PC-9 (cell line): ENCODE data around the gene NCOR2. TPM values are rescaled to one million over a fixed set of nuclear protein-coding genes. Genes with fewer than 3 reads are reported as not detected.
A peak's percentile ranks its signal among the peaks of the same experiment; 100 is the strongest.

ENCODE experiments used
- BruUV-seq: library from RNA; stranded (reverse); fragments of 400-500 nt; replicated peaks from 2 replicates; lab custom pipeline; 2021; lab: Mats Ljungman, UMichigan
- CTCF ChIA-PET: fragments of 300-600 bp; sonication (Branson Sonifier 250); formaldehyde crosslinking; loops from one replicate; lab custom pipeline; 2022; ENCODE audit warnings: antibody characterized with exemption; lab: Charles Lee
- POLR2A ChIA-PET: fragments of 300-600 bp; sonication (Branson Sonifier 250); formaldehyde crosslinking; loops from one replicate; lab custom pipeline; 2022; ENCODE audit warnings: antibody characterized with exemption; ENCODE audit not compliant: unreplicated experiment; lab: Charles Lee
- DNase-seq, 2 experiments: peaks; one replicate each; pipeline versions ENCODE4 v3.0.0 to v3.0.0-alpha.2; 2015 to 2022; ENCODE audit warnings: mixed read lengths in 1 of 2
- H2AFZ ChIP-seq: fragments of 200-600 bp; sonication (generic); 2 replicates; pipeline ENCODE4 v1.8.1; 2017; ENCODE audit warnings: antibody characterized with exemption
- H3F3A ChIP-seq: fragments of 200-600 bp; sonication (generic); 2 replicates; pipeline ENCODE4 v1.8.1; 2017; ENCODE audit warnings: antibody characterized with exemption, mild to moderate bottlenecking, low read depth; ENCODE audit not compliant: insufficient read depth
- H3K27ac ChIP-seq: fragments of 200-600 bp; sonication (generic); 2 replicates; pipeline ENCODE4 v1.6.1; 2016; ENCODE audit warnings: mixed run types
- H3K27me3 ChIP-seq: fragments of 200-600 bp; sonication (generic); 2 replicates; pipeline ENCODE4 v1.6.1; 2016; ENCODE audit warnings: low read depth, mixed run types; ENCODE audit not compliant: insufficient read depth
- H3K36me3 ChIP-seq: fragments of 200-600 bp; sonication (generic); 2 replicates; pipeline ENCODE4 v1.6.1; 2016; ENCODE audit warnings: low read depth, mixed run types
- H3K4me1 ChIP-seq: fragments of 200-600 bp; sonication (generic); replicated peaks from 2 replicates; pipeline ENCODE4 v1.6.1; 2016; ENCODE audit warnings: mixed run types; ENCODE audit not compliant: insufficient read depth
- H3K4me2 ChIP-seq: fragments of 200-600 bp; sonication (generic); 2 replicates; pipeline ENCODE4 v1.6.1; 2017; ENCODE audit warnings: mixed run types
- H3K4me3 ChIP-seq: fragments of 200-600 bp; sonication (generic); 2 replicates; pipeline ENCODE4 v1.6.1; 2016; ENCODE audit warnings: mixed run types
- H3K79me2 ChIP-seq: fragments of 200-600 bp; sonication (generic); 2 replicates; pipeline ENCODE4 v1.6.1; 2017; ENCODE audit warnings: low read depth, mixed run types
- H3K9me2 ChIP-seq: fragments of 200-600 bp; sonication (generic); 2 replicates; pipeline ENCODE4 v1.8.1; 2017; ENCODE audit warnings: mild to moderate bottlenecking; ENCODE audit not compliant: insufficient read depth
- H3K9me3 ChIP-seq: fragments of 200-600 bp; sonication (generic); 2 replicates; pipeline ENCODE4 v1.8.1; 2016; ENCODE audit warnings: low read depth; ENCODE audit not compliant: insufficient read depth
- H4K20me1 ChIP-seq: fragments of 200-600 bp; sonication (generic); 2 replicates; pipeline ENCODE4 v1.8.1; 2017; ENCODE audit not compliant: insufficient read depth
- EZH2 ChIP-seq: fragments of 200-600 bp; sonication (generic); IDR thresholded peaks from 2 replicates; pipeline ENCODE4 v1.8.0; 2017; ENCODE audit warnings: antibody characterized with exemption, low read depth
- intact Hi-C: fragments of 100-400 bp; cut with micrococcal nuclease; formaldehyde crosslinking; loops from one replicate; pipeline ENCODE4 v1.10.0; 2022; ENCODE audit not compliant: unreplicated experiment
- total RNA-seq: library from RNA; stranded (reverse); gene quantifications from 2 replicates; pipeline ENCODE4 v1.2.3, GENCODE V29; 2021
- TF ChIP-seq, protein P1 (sequence below): fragments of 200-600 bp; sonication (generic); conservative IDR thresholded peaks from 2 replicates; pipeline ENCODE4 v1.6.1; 2017; ENCODE audit warnings: mixed run types, antibody characterized with exemption, mild to moderate bottlenecking, moderate library complexity

The NCOR2 gene
- total RNA-seq, 1 experiment from 2014 or later: 319 TPM

DNA sequence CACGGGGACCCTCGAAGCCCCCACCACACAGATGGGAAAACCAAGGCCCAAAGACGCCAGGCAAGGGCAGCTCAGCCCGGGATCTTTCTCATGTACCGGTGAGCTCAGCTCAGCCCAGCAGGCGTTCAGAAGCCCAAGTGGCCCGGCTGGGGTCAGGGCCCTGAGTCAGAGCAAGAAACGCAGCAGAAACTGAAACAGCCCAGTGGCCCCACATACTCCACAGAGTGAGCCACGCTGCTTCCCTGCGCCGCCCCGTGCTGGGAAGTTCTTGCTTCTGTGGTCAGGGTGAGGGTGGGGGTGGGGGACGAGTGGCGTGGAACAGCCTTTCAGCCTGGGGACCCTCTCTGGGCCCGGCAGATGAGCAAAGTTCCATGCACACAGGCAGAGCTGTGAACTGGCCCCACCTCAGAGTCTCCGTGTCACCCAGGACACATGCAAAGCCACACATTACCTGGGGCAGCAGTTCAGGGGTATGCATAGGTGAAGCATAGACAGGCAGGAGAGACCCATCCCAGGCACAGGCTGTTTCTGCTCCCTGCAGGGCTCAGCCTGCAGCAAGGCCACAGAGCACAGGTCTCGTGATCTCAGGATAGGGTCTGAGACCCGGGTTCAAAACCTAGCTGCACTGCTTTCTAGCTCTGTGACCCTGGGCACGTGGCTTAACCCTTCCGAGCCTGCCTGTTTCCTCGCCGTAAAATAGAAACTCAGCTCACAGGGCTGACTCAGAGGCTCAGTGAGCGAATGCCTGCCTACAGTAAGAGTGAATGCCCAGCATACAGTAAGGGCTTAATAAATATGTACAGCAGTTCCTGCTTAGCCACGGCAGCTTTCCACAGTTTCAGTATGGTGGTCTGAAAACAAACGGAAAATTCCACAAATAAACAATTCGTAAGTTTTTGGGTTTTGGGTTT, 21.6 kb downstream of the NCOR2 start:
- Histone ChIP-seq H3K79me2 (peaks cover 85% of the 10 kb centered on the region), H3K27ac (no peak overlapping the region), H2AFZ (no peak overlapping the region), H3K36me3 (no peaks in the 10 kb centered on the region), H3K27me3 (no peaks in the 10 kb centered on the region), H4K20me1 (peaks cover 78% of the 10 kb centered on the region), H3F3A (peaks cover 11% of the 10 kb centered on the region; the same call in 1 of the 2 replicates), H3K9me3 (no peaks in the 10 kb centered on the region), H3K4me3 (no peak overlapping the region), H3K4me2 (no peak overlapping the region), H3K9me2 (no peaks in the 10 kb centered on the region), H3K4me1 (peaks cover 42% of the 10 kb centered on the region)
- intact Hi-C loops: no loop called here
- ChIA-PET CTCF (no interaction called here), POLR2A (no interaction called here)
- BruUV-seq: no TSS peak
- TF ChIP-seq, protein P1, sequence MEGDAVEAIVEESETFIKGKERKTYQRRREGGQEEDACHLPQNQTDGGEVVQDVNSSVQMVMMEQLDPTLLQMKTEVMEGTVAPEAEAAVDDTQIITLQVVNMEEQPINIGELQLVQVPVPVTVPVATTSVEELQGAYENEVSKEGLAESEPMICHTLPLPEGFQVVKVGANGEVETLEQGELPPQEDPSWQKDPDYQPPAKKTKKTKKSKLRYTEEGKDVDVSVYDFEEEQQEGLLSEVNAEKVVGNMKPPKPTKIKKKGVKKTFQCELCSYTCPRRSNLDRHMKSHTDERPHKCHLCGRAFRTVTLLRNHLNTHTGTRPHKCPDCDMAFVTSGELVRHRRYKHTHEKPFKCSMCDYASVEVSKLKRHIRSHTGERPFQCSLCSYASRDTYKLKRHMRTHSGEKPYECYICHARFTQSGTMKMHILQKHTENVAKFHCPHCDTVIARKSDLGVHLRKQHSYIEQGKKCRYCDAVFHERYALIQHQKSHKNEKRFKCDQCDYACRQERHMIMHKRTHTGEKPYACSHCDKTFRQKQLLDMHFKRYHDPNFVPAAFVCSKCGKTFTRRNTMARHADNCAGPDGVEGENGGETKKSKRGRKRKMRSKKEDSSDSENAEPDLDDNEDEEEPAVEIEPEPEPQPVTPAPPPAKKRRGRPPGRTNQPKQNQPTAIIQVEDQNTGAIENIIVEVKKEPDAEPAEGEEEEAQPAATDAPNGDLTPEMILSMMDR: no peak
- TF ChIP-seq EZH2: no peak
- DNase-seq: no peak

DNA sequence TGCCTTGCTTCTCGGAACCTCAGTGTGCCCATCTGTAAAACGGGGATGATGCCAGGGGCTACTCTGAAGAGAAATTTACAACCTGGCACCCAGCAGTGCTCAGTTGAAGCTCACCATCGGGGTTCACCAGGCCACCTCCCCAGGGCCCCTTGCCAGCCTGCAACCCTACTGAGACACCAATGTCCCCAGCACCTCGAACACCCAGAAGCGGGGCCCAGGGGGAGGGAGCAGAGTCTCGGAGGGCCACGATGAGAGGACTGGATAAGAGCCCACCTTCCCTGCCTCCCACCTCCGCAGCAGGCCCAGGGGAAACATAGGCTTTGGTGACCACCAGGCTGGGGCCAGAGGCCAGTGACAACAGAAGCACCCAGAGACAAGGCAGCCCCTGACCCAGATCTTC, 22.4 kb downstream of the NCOR2 start:
- Histone ChIP-seq H3K79me2 (peaks cover 79% of the 10 kb centered on the region), H3K4me3 (no peak overlapping the region), H3K4me1 (peaks cover 36% of the 10 kb centered on the region)

DNA sequence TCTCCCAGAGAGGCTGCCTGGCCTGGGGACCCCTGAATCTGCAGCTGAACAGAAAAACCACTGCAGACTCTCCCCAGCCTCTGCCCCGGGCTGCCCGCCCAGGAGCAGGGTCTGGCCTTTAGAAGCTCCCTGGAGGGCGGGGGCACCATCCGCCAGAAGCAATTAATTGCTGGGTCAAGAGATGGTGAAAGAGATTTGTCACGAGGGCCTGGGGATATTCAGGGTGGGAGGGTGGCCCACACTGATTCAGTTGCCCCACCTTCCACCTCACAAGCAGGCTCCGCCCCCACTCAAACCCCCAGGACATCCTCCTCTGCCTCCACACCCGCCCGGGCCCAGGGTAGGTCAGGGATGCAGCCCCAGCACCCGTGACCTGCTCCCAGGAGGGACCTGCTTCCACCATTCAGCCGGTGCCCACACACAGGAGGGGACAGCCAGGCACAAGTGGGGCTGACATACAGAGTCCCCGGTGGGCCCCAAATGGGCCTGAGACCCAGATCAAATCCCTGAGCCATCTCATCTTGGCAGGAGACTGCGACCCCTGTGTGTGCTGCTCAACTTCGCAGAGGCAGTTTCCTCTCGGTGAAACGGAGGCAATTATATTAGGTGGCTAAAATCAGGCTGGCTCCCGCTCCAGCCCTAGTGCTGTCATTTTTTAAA, 23.0 kb downstream of the NCOR2 start:
- 0 out of 2 replicates have a peak overlapping the region, but pooled peaks have one; percentile 25 for H3K27ac ChIP-seq
- no peaks in the 10 kb centered on the region for H3K9me2 ChIP-seq
- peak overlapping the region; percentile 44 for H3K4me2 ChIP-seq
- peaks cover 79% of the 10 kb centered on the region for H3K79me2 ChIP-seq
- TF ChIP-seq, protein P1: no peak
- no peak for TF ChIP-seq EZH2
- no peaks in the 10 kb centered on the region for H3K36me3 ChIP-seq
- intact Hi-C loops: no loop called here
- H3K4me3 ChIP-seq: no peak overlapping the region
- POLR2A ChIA-PET: no interaction called here
- H2AFZ ChIP-seq: no peak overlapping the region
- peak; percentile 31 to 51 for DNase-seq
- H3F3A ChIP-seq: peaks cover 14% of the 10 kb centered on the region; the same call in 1 of the 2 replicates
- H3K27me3 ChIP-seq: no peaks in the 10 kb centered on the region
- H4K20me1 ChIP-seq: peaks cover 71% of the 10 kb centered on the region
- no TSS peak for BruUV-seq
- peaks cover 41% of the 10 kb centered on the region for H3K4me1 ChIP-seq
- no peaks in the 10 kb centered on the region for H3K9me3 ChIP-seq
- CTCF ChIA-PET: interaction anchor here (1.2 kb wide), 1 partner anchor 26 kb away, joined by 3 read pairs; no protein-coding TSS in a partner anchor

More for the DNA sequence above, 22.4 kb downstream of the NCOR2 start:
- Histone ChIP-seq H3K36me3 (no peaks in the 10 kb centered on the region), H3K9me2 (no peaks in the 10 kb centered on the region), H3K27me3 (no peaks in the 10 kb centered on the region), H3F3A (peaks cover 11% of the 10 kb centered on the region; the same call in 1 of the 2 replicates), H4K20me1 (peaks cover 71% of the 10 kb centered on the region), H3K4me2 (0 out of 2 replicates have a peak overlapping the region, but pooled peaks have one; percentile 44), H3K27ac (0 out of 2 replicates have a peak overlapping the region, but pooled peaks have one; percentile 25), H2AFZ (no peak overlapping the region), H3K9me3 (no peaks in the 10 kb centered on the region)
- intact Hi-C loops: no loop called here
- ChIA-PET POLR2A (no interaction called here), CTCF (interaction anchor here (1.2 kb wide), 1 partner anchor 26 kb away, joined by 3 read pairs; no protein-coding TSS in a partner anchor)
- BruUV-seq: no TSS peak
- TF ChIP-seq, protein P1: no peak
- no peak for TF ChIP-seq EZH2
- DNase-seq: no peak
